GM21360 (cell line): Measurements from ENCODE around the gene ENDOV.

Source experiments
- ATAC-seq: cut with Tn5 transposase; IDR thresholded peaks from one replicate; pipeline ENCODE4 v1.9.1; 2021; ENCODE audit warnings: mild to moderate bottlenecking, moderate library complexity; ENCODE audit not compliant: unreplicated experiment

Gene ENDOV

DNA sequence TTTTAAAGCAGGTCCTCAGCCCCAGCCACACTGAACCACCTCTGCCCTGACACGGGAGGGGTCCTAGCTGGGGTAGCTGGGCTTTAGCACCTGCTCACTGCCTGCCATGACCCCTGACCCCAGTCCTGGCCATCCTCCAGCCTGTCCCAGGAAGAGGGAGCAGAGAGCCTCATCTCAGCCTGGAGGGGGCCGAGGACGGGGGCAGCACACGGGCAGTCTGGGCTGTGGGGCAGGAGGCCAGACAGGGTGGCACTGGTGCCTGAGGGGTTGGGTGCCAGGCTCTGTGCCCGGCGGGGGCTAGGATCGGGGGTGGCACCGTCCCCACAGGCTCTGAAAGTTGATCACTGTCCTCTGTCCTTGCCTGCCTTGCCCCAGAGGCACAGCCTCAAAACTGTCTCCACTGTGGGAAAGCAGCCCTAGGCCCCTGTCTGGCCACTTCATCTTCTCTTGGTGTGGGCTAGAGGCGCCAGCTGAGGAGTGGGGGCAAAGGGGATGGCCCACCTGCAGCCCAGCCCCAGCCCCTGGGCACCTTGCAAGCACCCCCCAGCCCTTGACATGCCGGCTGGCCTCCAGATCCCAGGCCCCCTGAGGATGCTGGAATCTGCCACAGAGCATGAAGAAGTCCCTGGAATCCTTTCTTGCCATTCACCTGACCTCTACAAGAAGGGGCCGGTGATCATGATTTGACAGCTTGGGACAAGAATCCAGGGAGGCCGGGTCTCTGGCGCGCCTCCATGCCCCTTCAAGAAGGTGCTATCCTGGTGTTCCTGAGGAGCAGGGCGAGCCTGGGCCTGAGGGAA lies 15.7 kb downstream of the ENDOV start:
- no peak for ATAC-seq

DNA sequence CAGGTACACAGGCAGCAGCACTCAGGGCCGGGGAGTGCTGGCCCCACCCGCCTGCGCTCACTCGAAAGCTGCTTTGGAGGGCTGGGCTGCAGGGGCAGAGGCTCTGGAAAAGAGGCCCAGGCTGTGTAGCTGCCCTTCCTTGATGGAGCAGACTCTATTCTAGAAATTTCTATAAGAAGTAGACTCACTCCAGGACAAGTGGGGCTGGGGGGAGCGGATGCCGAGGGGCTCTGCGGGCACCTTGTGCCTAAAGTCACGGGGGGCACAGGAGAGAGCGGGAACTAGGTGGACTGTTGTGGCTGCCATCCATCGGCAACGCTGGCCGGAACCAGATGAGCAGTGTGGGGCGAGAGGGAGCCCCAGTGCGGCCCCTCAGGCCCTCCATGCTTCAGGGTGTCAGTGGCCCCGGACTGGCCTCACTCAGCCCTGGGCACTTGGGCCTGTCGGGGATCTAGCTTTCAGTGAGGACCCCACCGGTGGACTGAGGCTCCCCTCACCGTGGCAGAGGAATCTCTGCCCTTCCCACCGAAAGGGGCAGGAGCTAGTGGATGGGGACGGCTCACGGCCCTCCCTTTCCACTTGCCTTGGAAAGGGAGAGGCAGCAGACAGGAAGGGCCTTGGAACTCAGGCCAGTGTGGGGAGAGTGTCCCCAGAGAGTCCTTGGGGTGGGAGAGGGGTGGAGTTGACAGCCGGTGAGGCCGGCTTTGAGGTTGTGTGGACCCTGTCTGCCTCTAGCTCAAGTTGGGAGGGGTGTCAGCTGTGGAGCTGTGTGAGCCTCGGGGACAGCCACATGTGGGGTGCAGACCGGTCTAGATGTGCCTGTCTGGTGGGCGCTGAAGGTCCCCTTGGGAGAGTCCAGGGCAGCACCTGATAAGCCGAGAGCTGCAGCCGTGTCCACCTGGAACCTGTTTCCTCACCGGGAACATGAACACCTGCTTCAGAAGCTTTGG lies 16.6 kb downstream of the ENDOV start:
- ATAC-seq: no peak

DNA sequence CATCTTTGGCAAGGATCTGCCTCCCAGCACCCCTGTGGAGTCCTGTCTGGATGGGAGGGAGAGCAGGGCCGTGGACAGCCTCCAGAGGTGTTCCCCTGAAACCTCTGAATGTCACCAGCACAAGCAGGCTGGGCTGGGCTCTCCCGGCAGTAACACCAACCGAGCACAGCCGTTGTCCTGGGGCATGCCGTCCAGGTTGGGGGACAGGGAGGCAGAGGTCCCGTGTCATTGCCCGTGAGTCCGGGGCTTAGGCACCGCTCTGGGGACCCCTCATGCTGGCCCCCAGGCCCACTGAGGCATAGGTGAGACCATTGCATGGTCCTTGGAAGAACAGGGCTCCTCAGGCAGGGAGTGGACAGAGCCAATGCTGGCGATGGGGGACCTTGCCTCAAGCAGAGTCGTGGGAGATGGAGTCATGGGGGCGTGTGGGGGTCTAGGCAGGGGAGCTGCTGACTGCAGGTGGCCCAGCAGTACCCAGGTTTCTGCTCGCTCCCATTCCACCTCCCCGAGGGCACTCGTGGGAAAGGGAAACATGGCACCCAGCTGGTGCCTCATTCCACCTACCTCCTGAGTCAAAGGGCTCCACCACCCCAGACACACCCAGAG lies 17.5 kb downstream of the ENDOV start:
- no peak for ATAC-seq

DNA sequence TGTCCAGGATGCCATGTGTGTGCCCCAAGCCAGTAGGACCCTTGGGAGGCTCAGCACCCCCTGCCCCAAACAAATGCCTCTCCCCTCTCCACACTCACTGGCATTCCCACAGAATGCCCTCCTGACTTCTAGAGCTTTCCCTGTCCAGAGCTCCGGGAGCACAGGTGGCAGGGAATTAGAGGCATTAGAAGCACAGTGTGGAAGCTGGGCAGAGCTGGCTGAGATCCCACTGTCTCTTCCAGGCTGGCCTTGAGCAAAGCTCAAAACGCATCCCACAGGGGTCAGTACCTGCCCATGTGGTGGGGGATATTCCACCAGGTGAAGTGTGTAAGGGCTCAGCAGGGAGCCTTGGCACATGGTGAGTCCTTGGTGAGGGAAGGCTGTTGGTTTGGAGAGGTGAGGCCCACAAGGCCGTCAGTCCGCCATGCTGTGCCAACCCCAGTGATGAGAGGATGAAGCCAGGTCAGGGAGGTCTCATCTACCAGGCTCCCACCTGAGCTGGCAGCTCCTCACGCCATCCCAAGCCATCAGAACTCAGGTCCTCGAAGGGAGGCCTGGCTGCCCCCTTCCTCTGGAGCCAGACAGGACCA lies 18.1 kb downstream of the ENDOV start:
- no peak for ATAC-seq

DNA sequence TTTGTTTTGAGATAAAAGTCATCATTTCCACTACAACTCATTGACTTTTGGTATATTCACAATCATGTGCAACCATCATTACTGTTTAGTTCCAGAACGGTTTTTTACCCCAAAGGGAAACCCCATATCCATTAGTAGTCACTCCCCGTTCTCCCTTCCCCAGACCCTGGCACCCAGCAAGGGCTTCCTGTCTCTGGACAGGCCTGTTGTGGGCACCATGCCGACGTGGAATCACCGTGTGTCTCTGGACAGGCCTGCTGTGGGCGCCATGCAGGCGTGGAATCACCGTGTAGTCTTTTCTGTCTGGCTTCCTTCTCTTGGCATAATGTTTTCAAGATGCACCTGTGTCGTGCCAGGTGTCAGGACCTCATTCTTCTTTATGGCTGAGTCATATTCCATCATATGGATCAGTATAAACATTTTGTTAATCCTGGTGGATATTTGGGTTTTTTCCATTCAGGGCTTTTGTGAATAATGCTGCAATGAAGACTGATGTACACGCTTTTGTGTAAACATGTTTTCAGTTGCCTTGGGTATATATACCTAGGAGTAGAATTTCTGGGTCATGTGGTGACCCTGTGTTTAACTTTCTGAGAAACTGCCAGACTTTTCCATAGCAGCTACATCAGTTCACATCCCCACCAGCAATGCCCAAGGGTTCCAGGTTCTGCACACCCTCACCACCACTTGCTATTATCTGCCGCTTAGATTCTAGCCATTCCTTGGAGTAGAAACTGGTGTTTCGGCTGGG lies 19.1 kb downstream of the ENDOV start:
- ATAC-seq: no peak

DNA sequence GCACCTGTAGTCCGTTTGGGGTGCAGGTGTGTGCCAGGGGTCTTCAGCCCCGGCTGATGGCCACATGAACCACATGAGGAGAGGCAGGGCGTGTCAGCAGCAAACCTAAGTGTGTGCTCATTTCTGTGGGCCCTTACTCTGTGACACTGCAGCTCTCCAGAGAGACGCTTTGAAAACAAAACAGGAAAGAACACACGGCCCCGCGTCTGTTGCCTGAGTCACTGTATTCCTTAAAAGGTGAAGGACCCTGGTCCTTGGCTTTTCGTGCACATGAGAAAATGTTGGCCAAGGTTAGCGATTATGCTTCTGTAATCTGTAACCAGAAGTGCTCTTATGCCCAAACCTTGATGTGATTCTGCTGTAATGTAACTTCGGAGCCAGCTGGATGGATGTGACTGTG lies 22.6 kb downstream of the ENDOV start:
- ATAC-seq: no peak

DNA sequence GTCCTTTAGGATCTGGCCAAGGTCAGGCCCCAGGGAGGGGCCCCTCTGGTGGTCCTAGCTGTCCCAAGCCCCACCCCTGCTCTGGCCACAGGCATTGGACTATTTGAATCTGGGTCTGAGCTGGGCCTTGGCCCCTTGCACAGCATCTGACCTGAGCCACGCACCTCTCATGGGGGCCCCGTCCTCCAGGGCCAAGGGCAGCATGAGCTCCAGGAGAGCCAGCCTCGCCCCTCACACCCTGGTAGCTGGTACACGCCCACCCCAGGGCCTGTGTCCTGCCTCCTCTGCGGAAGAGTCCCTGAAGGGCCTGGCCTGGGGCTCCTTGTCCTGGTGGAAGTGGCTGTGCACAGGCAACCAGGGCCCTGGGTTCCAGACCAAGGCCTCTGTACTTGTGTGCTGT lies 23.8 kb downstream of the ENDOV start:
- no peak for ATAC-seq

DNA sequence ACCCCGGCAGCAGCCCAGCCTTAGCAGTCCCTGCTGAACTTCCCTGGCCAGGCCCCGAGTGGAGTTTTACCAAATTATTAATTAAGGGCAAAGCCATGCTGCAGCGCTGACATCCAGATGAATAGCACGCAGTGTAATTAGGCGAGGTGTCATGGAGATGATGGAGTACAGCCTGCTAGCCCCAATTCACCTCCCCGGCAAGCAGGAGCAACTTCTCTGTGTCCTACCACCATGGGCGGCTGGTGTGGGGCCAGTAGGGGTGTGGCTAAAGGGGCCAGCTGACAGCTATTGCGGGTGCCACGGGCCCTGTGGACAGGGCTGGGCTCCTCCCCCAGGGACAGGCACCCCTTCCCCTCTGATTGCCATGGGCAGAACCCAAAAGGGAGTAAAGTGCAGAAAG lies 24.5 kb downstream of the ENDOV start:
- ATAC-seq: no peak

DNA sequence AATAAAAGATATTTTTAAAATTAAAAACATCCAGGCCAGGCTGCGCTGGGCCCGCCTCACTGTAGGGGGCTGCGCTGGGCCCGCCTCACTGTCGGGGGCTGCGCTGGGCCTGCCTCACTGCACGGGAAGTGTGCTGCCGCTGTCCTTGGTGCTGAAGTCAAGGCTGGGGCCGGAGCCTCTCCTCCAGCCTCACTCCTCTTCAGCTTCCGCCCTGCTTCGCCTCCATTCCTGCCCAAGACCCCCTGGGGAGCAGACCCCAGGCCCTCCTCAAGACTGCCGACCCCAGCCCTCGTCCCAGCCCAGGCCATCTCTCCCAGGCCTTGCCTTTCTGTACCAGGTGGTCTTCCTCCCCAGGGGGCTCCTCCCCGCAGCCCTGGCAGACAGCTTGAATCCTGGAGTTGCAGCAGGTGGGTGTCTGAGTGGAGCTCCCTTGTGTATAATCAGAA lies 26.2 kb downstream of the ENDOV start:
- no peak for ATAC-seq

DNA sequence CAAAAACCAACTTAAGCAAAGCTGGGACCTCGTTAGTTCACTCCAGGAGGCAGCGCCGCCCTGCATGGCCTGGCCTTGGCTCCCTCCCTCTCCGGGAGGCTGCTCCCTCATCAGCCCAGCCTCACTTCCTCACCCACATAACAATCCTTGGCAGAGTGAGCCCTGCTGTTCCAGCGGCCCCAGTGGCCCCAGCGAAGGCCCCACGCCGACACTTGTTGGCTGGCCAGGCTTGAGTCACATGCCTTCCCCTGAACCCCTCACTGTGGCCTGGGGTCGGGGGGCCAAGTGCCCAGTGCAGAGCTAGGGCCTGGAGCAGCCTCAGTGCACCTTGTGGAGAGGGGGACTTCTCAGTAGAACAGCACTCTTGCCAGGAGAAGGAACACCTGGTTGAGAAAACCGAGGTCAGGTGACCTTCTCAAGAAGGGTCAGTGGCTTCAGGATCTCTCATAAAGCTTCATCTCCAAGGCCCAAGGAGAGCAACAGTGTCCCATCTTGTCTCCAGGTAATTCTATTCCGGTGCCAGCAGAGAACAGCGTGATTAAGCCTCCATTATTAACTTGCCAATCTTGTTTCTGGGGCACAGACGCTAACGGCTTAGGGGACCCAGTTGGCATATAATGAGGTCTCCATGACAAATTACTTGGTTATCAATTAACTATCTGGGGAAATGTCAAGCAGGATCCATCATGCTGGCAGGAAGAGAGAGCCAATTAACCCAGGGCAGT lies 26.8 kb downstream of the ENDOV start:
- ATAC-seq: no peak

DNA sequence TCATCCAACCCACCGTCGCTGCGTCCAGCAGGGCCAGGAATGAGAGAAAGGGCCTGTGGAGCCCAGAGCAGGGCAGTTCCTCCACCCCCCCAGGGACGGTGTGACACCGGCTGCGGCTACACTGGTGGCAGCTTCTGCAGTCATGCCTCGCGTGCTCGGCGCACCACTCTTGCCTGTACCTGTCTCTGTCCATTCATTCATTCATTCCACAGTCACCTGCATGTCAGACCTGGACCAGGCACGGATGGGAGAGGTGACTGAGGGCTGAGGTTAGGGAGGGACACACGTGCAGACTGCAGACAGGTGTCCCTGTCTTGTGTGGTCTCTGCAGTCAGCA lies 27.3 kb downstream of the ENDOV start:
- ATAC-seq: no peak

DNA sequence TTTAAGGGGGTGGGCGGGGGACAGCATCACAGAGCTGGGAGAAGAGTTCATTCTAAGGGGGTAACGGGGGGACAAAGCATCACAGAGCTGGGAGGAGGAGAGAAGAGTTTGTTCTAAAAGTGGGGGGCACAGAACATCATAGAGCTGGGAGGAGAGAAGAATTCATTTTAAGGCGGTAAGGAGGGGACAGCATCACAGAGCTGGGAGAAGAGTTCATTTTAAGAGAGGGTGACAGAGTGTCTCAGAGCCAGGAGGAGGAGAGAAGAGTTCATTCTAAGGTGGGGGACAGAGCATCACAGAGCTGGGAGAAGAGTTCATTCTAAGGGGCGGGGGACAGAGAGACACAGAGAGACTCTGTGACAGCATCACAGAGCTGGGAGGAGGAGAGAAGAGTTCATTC lies 27.8 kb downstream of the ENDOV start:
- no peak for ATAC-seq

DNA sequence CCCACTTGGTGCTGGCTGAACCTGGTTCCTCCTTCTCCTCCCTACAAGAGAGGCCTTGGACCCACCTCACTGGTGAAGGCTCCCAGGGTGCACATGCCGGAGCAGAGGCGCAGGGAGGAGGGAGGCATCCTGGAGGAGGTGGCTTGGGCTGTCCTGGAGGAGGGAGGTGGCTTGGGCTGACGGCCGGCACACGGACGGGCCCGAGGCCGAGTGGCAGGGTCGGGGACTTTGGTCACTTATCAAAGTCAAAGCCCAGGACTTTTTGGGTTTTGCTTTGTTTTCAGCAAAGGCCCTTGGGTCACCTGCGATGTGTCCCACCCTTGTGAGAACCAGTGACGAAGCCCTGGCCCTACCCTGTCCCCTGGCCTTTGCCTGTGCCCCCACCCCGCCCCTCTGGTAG lies 28.5 kb downstream of the ENDOV start:
- ATAC-seq: no peak

DNA sequence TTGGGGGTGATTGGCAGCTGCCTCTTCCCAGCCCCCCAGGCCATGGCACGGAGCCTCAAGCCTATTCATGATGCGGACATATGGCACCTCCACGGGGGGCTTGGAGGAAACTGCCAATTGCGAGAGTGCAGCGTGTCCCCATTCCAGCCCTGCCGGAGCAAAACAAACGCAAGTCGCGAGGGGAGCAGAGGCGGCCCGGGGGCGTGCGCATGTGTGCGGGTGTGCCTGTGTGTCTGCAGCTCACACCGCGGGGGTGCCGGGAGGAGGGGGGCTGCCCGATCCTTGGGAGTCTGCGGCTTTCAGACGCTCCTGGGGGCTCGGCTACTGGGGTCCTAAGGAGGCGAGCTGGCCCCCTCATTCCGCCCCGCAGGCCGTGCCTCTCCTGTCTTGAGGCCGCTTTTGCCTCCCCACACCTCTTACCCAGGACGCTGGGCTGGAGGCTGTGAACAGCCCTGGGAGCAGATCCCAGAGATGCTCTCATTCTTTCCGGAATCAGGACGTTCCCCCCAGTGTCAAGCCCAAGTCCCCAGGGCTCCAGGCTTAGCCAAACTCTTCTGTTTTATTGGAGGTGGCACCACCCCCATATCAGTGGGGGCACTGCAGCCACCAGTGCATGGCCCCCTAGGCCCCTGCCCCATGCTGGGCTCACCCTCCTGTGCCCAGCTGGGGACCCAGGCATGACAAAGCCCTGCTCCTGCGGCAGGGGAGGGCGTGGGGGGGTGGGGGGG lies 29.1 kb downstream of the ENDOV start:
- ATAC-seq: no peak

DNA sequence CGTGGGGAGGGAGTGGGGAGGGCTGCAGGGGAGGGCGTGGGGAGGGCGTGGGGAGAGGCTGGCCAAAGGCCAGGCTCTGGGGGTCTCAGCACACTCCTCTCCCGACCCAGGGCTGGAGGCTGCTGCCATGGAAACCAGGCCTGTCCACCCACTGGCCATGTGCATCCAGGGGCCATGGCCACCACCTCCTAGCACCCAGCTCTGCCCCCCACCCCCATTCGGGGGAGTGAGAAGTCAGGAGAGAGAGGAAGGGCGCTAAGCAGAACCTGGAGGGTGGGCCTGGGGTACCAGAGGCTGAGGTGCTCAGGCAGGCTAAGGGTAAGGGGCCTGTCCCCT lies 29.6 kb downstream of the ENDOV start:
- ATAC-seq: no peak

DNA sequence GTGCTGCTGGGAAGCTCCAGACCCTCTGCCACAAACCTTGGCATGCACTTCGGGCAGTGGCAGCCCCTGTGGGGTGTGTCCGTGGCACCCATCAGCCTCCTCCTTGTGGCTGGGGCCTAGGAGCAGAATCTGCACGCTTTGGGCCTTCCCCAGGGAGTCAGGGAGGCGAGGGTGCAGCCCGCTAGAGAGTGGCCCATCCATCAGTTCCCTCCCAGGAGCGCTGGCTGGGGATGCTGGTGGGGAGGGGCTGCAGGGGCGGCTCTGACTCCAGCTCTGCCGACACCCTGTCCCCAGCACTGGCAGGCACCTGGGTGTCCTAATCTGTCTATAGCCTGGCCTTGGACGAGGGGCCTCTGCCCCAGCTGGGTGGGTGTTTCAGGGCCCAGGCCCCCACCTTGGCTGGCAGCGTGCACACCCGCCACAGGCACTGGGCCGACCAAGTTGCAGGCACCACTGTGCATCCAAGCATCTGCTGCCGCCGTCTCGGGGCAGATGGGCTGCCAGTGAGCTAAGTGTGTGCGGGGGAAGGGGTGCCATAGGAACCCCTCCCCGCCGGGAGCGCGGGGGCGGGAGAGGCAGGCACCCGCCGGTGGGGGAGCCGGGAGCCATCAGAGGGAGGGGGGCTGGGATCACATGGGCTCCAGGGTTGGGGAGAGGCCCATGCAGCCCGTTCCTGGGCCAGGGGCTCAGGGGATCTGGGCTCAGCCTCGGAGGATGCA lies 30.2 kb downstream of the ENDOV start:
- ATAC-seq: no peak

DNA sequence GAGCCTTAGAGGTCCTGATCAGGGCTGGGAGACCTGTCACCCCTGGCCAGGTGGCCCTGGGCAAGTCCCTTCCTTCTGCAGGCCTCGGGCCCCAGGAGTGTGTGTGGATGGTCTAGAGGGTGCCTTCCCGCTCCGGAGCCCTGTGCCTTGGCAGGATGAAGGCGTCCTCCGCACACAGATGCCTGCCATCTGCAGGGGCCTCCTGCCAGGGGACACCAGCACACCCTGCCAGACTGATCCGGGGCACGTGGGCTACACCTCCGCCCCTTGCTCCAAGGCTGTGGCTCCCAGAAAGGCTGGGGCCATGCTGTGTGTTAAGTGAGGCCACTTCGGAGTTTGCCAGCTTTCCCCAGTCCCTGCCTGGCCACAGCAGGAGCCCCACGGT lies 30.8 kb downstream of the ENDOV start:
- no peak for ATAC-seq

DNA sequence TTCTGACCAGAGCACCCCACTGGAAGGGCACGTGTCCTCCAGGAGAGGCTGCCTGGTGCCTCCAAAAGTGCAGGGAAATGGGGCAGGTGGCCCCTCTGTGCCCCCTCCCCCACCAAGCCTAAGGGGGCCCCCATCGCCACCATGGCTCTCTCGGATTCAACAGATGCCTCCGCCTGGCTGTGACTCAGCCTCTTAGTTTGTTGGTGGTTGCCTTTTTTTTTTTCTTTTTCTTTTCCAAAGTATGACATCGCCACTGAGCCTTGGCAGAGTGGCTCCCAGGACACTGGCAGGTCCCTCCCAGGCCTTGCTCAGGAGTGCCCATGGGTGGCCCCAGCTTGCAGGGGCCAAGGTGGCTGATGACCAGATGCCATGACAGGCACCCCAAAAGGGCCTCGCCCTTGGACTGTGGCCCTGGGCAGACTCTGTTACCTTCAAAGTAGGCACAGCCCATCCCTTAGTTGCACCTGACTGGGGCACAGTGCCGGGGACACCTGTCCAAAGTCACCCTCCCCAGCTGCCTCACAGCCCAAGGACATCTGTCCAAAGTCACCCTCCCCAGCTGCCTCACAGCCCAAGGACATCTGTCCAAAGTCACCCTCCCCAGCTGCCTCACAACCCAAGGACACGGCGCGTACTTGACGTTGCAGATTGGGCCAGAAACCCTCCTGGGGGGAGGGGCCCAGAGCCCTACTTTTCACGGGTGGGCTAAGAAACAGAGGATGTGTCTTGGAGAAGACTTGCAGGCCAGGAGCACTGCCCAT lies 31.9 kb downstream of the ENDOV start:
- ATAC-seq: no peak
